Kidney glomerular epithelial cell (primary cell): ENCODE data around the gene FKBP5.
A peak's percentile ranks its signal among the peaks of the same experiment; 100 is the strongest.
"Not testable (repeated sequence)": the region's sequence is repeated elsewhere in the genome, so short reads cannot be mapped to it uniquely, and the experiment has no call there.

Experiments used
- DNase-seq: peaks from one replicate; lab custom pipeline; 2025; lab: John Stamatoyannopoulos, UW

FKBP5 gene

DNA sequence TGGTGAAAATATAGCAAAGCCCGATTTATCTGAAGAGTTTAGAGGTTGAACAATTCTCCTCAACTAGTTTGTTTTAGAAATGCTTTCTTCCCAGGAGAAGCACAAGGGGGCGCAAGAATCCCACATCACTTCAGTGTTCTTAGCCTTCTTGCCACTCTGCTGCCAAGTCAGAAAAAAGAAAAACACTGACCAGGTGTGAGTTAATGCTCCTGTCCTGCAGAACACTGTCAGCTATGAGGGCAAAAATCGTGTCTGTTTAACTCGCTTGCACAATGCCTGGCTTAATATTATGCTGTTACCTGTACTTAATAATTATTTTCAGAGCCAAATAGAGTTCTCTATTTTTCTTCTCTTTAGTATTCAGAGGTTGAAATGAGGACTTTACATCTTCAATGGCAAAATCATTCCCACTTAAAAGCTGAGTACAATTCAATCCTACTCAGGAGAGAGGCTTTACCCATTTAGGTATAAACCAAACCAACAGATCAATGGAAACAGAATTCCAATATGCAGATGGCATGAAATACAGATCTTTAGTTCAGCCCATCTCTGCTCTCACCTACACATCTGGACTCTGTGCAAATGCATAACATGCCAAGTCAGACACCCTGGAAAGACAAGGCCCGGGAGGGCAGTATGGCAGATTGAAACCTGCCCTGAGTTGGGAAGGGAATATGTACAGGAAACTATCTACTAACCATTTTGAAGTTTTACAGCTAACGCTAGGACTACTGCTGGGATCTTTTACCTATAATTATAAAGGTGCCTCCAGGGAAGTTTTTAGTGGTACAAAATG lies 104.6 kb downstream of the FKBP5 start:
- peak; percentile 63 for DNase-seq

DNA sequence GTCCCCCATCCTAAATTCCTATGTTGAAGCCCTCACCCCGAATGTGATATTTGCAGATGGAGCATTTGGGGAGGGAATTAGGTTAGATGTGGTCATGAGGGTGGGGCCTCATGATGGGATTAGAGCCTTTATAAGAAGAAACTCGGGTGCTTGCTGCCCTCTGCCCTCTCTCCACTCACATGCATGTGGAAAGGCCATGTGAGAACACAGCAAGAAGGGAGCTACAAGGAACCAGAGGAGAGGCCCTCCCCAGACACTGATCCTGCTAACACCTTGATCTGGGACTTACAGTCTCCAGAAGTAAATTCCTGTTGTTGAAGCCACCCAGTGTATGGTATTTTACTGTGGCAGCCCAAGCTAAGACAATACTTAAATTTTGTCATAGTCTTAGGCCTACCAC lies 106.4 kb downstream of the FKBP5 start:
- no peak for DNase-seq

DNA sequence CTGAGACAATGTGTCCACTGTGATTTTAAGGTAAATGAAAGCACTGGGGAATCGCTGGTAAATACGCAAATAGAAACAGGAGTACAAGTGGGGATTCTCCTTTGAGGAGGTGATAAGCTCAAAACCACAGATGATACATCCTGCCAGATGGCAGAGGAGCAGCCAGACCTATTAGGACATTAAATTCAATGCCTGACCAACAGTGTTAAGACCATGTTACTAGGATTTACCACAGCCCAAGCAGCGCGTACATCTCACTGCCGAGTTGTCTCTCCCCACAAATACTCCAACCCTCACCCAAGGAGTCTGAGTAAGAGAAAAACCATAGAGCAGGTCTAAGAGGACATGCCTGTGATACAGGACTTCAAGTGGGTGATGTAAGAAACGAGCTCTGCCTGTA lies 107.1 kb downstream of the FKBP5 start:
- DNase-seq, result no peak

- DNase-seq, result no peak
Measured at GRCh38 chr6:35580836-35581235, 107.9 kb downstream of the FKBP5 start.

DNA sequence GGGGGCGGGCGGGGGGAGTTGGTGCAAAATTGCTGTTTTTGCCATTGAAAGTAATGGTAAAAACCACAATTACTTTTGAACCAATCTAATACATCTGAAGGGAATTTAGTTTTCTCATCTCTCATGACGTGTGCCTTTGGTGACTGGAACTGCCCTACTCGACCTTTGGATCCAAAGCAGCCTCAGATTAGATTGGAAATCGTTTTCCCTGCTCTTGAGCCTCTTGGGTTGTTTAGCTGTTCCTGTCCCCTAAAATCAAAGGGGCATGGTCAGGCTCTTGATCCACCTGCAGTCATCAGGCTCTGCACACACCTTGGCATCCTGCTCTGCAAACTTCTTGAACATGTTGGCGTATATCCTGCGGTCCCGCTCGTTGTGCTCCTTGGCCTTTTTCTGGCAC lies 112.0 kb downstream of the FKBP5 start:
- no peak for DNase-seq

GRCh38 chr6:35573495-35574110 lies 115.1 kb downstream of the FKBP5 start:
- no peak for DNase-seq

DNA sequence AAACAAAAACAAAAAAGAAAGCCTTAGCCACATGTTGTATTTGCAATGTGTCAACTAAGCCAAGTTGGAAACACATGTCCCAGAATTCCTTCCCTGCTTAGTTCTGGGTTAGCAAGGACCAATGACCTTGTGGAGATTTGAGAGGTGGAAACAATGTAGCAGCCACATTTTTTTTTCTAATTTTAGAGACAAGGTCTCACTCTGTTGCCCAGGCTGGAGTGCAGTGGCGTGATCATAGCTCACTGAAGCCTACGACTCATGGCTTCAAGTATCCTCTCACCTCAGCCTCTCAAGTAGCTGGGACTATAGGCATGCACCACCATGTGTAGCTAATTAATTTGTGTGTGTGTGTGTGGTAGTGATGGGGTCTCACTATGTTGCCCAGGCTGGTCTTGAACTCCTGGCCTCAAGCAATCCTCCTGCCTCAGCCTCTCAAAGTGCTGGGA lies 117.8 kb downstream of the FKBP5 start:
- DNase-seq, result not testable (repeated sequence)

GRCh38 chr6:35569011-35569461 lies 119.7 kb downstream of the FKBP5 start:
- no peak for DNase-seq

DNA sequence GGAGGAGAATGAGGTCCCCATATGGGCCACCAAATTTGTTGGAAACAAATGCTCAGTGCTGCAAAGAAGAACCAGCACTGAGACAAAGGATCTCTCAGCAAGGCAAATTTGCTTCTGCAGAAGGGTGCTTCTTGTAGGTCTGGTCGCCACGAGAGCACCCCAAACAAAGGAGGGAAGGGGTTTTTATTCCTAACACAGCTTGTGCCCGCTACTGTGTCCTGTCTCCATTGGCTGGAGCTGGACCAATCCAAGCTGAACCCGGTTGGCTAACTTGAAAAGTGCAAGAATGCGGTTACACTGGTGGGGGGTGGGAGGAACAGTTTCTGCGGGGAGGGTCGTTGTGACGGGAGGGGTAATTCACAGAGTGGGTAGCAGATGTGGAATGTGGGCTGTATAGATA lies 121.9 kb downstream of the FKBP5 start:
- DNase-seq, result no peak

- DNase-seq, result no peak
Measured at GRCh38 chr6:35564733-35565132, 124.0 kb downstream of the FKBP5 start.

GRCh38 chr6:35562060-35562459 lies 126.7 kb downstream of the FKBP5 start:
- DNase-seq, result no peak

DNA sequence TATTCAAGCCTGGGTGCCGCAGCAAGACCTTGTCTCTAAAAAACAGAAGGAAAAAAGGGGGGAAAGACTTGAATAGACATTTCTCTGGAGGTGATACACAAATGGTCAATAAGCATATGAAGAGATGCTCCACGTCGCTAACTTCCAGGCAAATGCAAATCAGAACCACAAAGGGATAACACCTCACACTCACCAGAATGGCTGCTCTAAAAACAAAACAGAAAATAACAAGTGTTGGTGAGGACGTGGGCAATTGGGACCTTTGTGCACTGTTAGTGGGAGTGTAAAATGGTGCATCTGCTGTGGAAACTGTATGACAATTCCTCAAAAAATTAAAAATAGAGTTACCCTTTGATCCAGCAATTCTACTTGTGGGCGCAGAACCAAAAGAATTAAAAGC lies 127.6 kb downstream of the FKBP5 start:
- DNase-seq, result no peak

DNA sequence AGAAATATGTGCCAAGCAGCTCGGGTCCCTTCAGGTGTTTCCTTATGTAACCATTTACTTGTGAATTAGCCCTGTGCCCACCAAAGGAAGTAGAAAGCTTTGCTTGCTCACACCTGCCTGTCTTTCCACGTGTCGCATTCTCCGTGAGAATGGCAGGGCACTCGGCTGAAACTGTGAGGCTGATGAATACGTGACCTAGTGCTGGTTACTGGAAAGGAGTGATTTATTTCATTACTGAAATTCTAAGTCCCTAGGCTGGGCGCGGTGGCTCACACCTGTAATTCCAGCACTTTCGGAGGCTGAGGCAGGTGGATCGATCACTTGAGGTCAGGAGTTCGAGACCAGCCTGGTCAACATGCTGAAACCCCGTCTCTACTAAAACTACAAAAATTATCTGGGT lies 130.1 kb downstream of the FKBP5 start:
- no peak for DNase-seq

- DNase-seq, result no peak
Measured at GRCh38 chr6:35557239-35557638, 131.5 kb downstream of the FKBP5 start.

DNA sequence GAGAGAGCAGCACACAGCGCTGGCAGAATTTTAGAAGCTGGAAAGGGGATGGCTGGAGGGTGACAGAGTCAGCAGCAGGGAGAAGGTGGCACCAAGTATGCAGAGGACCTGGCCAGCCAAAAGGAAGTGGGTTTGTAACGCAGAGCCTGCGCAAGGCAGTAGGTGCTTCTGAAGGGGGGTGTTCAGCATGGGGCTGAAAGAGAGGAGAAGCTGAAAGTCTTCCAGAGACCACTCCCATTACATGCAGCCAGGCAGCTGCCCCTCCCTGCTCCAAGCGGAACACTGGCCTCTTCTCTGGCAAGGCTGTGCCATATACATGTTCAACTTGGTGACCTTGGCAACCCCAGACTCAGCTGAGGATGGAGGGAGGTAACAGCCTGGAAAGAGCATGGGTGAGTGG lies 133.9 kb downstream of the FKBP5 start:
- DNase-seq, result no peak

DNA sequence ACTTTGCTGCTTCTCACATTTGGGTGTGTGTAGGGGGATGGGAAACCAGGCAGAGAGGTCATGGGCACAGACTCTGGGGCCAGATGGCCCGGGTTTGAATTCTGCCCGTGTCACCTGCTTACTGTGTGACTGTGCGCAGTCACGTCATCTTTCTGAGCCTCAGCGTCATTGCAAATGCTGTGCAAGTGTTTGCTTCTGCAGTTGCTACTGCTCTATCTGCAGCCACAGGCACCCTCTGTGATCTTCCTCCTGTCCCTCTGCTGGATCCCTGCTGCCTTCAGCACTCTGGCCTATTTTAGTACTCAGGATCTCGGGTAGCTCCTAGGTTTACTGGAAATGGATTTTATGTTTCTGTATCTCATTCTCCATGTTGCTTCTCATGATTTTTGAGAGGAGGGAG lies 135.4 kb downstream of the FKBP5 start:
- no peak for DNase-seq

- DNase-seq, result no peak
Measured at GRCh38 chr6:35552285-35552917, 136.3 kb downstream of the FKBP5 start.

DNA sequence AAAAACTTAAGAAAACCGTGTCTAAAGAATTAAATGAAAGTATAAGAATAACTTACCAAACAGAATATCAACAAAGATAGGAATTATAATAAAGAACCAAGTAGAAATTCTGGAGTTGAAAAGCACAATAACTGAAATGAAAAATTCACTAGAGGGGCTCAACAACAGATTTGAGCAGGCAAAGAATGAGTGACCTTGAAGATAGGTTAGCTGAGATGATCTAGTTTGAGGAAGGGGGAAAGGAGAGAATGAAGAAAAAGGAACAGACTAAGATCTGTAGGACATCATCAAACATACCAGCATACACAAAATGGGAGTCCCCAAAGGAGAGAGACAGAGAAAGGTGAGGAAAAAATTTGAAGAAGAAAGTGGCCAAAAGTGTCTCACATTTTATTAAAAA lies 138.3 kb downstream of the FKBP5 start:
- DNase-seq, result no peak

DNA sequence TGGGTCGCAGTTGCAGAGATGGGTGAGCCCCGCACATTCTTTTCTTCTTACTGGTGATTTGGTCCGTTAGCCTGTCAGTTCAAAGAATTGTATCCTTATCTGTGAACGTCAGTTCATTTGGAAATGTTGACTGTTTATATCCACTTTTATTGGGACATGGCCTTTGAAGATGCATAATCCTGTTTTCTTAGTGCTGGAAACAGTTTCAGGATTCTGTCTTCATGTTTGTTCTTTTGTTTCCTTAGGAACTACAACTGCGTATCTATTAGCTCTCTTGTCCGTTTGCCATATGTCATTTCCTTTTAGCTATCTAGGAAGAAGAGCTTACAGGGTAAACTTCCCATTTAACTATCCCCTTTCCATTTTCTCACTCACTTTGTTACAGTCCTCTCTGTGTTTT lies 141.0 kb downstream of the FKBP5 start:
- DNase-seq, result no peak

- DNase-seq, result no peak
Measured at GRCh38 chr6:35544769-35545361, 143.8 kb downstream of the FKBP5 start.

GRCh38 chr6:35543459-35544193 lies 145.1 kb downstream of the FKBP5 start:
- DNase-seq, result no peak

DNA sequence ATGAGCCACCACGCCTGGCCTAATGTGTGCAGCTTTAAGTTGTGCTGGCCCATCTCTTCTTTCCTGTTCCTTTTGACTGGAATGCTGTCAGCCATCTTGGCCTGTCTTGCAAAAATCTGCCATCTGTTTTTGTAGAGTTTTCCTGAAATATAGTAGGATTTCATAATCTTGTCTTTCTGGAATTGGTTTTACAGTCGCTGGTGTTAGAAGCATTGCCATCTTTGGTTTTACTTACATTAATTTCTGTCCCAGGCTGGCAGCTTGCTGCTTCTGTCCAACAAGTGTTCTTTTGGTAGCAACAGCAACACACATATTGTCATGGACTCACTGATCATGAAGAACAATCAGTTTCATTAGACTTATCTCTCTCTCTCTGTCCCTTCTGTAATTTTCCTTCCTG lies 146.9 kb downstream of the FKBP5 start:
- DNase-seq, result no peak
